ENCODE results near the gene TMEM129.

- TF ChIP-seq CTCF (IDR thresholded peaks at IDR 0.05) (no peak), POLR2A (IDR thresholded peaks at IDR 0.05) (no peak), POLR2AphosphoS5 (IDR thresholded peaks at IDR 0.05) (no peak)
Observed at GRCh38 chr4:1765409-1766072, 44.4 kb upstream of the TMEM129 start.
